Measurements from ENCODE around the gene TYSND1.

GRCh38 chr10:70119623-70120022 is 26.9 kb downstream of the TYSND1 start:
- TF ChIP-seq CTCF (IDR thresholded peaks at IDR 0.05) (no peak), POLR2A (IDR thresholded peaks at IDR 0.05) (no peak)

All from upper lobe of left lung (tissue), 4 donors.